Fibroblast of gingiva (primary cell): ENCODE results near the gene NKAPL.

Experiments
- DNase-seq: peaks from one replicate; pipeline ENCODE4 v3.0.0-alpha.2; 2011; ENCODE audit warnings: low read depth

The NKAPL gene

GRCh38 chr6:28245206-28245941 lies 13.7 kb upstream of the NKAPL start:
- no peak for DNase-seq

- DNase-seq, result peak; percentile 76
Observed at GRCh38 chr6:28248916-28249315, 10.2 kb upstream of the NKAPL start.

GRCh38 chr6:28250747-28251146 lies 8.3 kb upstream of the NKAPL start:
- DNase-seq, result no peak

GRCh38 chr6:28251661-28252008 lies 7.5 kb upstream of the NKAPL start:
- DNase-seq, result no peak

- DNase-seq, result peak; percentile 91
Observed at GRCh38 chr6:28252009-28252975, 6.8 kb upstream of the NKAPL start, which contains the start of gene ZKSCAN4. ZKSCAN4 (minus strand) TSS chr6:28252269; CDS start chr6:28251980, 289 bp downstream.

- no peak for DNase-seq
Observed at GRCh38 chr6:28254121-28254519, 5.0 kb upstream of the NKAPL start.

GRCh38 chr6:28257042-28257441 lies 2.1 kb upstream of the NKAPL start:
- no peak for DNase-seq

GRCh38 chr6:28263922-28264321 lies 4.8 kb downstream of the NKAPL start:
- DNase-seq, result peak; percentile 44

GRCh38 chr6:28264834-28265401 lies 5.8 kb downstream of the NKAPL start:
- DNase-seq, result no peak

- DNase-seq, result no peak
Observed at GRCh38 chr6:28266563-28266961, 7.5 kb downstream of the NKAPL start.

- DNase-seq, result peak; percentile 89
Observed at GRCh38 chr6:28266962-28267694, 8.0 kb downstream of the NKAPL start, which contains the start of gene ZSCAN26. ZSCAN26 (plus strand) TSS chr6:28267143; CDS start chr6:28271920, 4,777 bp downstream.

- DNase-seq, result no peak
Observed at GRCh38 chr6:28267695-28268059, 8.6 kb downstream of the NKAPL start.

GRCh38 chr6:28269492-28269891 lies 10.4 kb downstream of the NKAPL start:
- DNase-seq, result peak; percentile 74

GRCh38 chr6:28274888-28275287 lies 15.8 kb downstream of the NKAPL start:
- no peak for DNase-seq

GRCh38 chr6:28277746-28278145 lies 18.6 kb downstream of the NKAPL start:
- DNase-seq, result peak; percentile 11

GRCh38 chr6:28280595-28281287 lies 21.6 kb downstream of the NKAPL start:
- no peak for DNase-seq

- peak; percentile 81 for DNase-seq
Observed at GRCh38 chr6:28281288-28282064, 22.4 kb downstream of the NKAPL start, which contains the start of gene PGBD1. PGBD1 (plus strand) TSS chr6:28281572; CDS start chr6:28283814, 2,242 bp downstream.

- no peak for DNase-seq
Observed at GRCh38 chr6:28282926-28283325, 23.8 kb downstream of the NKAPL start.

GRCh38 chr6:28291573-28291972 lies 32.5 kb downstream of the NKAPL start:
- DNase-seq, result no peak

- no peak for DNase-seq
Observed at GRCh38 chr6:28295326-28295725, 36.2 kb downstream of the NKAPL start.
